Keratinocyte (primary cell): ENCODE results near the gene ETF1.

ENCODE experiments used
- EZH2 ChIP-seq: IDR thresholded peaks from one replicate; pipeline ENCODE4 v1.6.1; 2012; ENCODE audit warnings: inconsistent platforms, mild to moderate bottlenecking, low read length, moderate library complexity
- TF ChIP-seq, protein P1 (sequence below), 3 experiments: IDR thresholded peaks in 1 of 3; conservative IDR thresholded peaks in 1 of 3; optimal IDR thresholded peaks in 1 of 3; 2 replicates in 2 of 3; 3 replicates in 1 of 3; pipeline versions ENCODE3 to v1.5.1; 2011; ENCODE audit warnings: low read length in 3 of 3, mild to moderate bottlenecking in 3 of 3, moderate library complexity in 2 of 3, control low read depth in 1 of 3, inconsistent platforms in 1 of 3; ENCODE audit not compliant: insufficient read depth in 2 of 3; ENCODE audit errors: extremely low read depth in 1 of 3

DNA sequence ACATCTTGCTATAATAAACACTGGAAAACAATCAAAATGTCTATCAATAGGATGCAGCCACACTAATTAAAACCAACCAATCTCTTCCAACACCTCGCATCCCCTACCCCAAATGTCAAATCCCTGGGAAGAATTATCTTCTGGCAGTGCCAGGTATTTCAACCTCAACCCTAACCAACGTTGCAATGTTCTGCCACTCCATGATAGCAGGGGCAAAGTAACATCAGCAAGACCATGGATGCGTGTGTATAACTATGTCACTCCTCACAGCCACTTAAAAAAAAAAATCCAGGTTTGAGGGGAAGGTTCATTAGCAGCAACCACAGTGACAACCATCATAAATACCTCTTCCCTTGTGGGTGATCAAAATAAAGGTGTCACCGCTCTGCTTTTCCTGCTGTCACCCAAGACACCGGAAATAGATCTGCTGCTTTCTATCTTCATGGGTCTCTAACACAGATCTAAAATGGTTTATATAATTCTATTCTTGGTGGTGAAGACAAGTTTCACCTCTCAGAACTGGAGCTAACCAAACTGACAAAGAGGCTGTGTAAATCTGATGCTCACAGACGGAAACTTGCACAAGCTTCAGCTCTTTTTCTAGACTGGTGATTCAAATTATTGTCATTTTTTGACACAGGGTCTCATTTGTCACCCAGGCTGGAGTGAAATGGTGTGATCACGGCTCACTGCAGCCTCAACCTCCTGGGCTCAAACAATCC lies 22.2 kb upstream of the ETF1 start:
- TF ChIP-seq, protein P1, sequence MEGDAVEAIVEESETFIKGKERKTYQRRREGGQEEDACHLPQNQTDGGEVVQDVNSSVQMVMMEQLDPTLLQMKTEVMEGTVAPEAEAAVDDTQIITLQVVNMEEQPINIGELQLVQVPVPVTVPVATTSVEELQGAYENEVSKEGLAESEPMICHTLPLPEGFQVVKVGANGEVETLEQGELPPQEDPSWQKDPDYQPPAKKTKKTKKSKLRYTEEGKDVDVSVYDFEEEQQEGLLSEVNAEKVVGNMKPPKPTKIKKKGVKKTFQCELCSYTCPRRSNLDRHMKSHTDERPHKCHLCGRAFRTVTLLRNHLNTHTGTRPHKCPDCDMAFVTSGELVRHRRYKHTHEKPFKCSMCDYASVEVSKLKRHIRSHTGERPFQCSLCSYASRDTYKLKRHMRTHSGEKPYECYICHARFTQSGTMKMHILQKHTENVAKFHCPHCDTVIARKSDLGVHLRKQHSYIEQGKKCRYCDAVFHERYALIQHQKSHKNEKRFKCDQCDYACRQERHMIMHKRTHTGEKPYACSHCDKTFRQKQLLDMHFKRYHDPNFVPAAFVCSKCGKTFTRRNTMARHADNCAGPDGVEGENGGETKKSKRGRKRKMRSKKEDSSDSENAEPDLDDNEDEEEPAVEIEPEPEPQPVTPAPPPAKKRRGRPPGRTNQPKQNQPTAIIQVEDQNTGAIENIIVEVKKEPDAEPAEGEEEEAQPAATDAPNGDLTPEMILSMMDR (optimal IDR thresholded peaks at IDR 0.05 in 1 of 3, IDR thresholded peaks at IDR 0.05 in 1 of 3, conservative IDR thresholded peaks at IDR 0.05 in 1 of 3; ENCODE audit: extremely low read depth in 1 of 3, insufficient read depth in 2 of 3, low read length in 3 of 3), result no peak
- TF ChIP-seq EZH2, result no peak
